Cerebellar nuclear complex (tissue), 1 donor: ENCODE results near the gene ZFC3H1.
A peak's percentile ranks its signal among the peaks of the same experiment; 100 is the strongest.

Source experiments
- DNase-seq, 2 experiments: peaks; one replicate each; lab custom pipeline; 2025; lab: John Stamatoyannopoulos, UW

The ZFC3H1 gene

GRCh38 chr12:71638499-71638898, 25.1 kb downstream of the ZFC3H1 start:
- no peak for DNase-seq

GRCh38 chr12:71636704-71637115, 26.9 kb downstream of the ZFC3H1 start:
- peak in 1 of 2 experiments; percentile 7 for DNase-seq

- no peak for DNase-seq
These were observed 36.1 kb downstream of the ZFC3H1 start for GRCh38 chr12:71627438-71628002.

GRCh38 chr12:71626768-71627167, 36.9 kb downstream of the ZFC3H1 start:
- DNase-seq: no peak

GRCh38 chr12:71626098-71626497, 37.5 kb downstream of the ZFC3H1 start:
- no peak for DNase-seq

- no peak for DNase-seq
These were observed 38.2 kb downstream of the ZFC3H1 start for GRCh38 chr12:71625476-71625875.

- no peak for DNase-seq
These were observed 41.7 kb downstream of the ZFC3H1 start for GRCh38 chr12:71621938-71622337.

GRCh38 chr12:71610031-71610795, 53.4 kb downstream of the ZFC3H1 start:
- DNase-seq: no peak

GRCh38 chr12:71607494-71608330, 55.9 kb downstream of the ZFC3H1 start:
- no peak for DNase-seq

GRCh38 chr12:71605039-71605438, 58.6 kb downstream of the ZFC3H1 start:
- no peak for DNase-seq

- no peak for DNase-seq
These were observed 60.7 kb downstream of the ZFC3H1 start for GRCh38 chr12:71602761-71603577.

GRCh38 chr12:71601546-71601945, 62.1 kb downstream of the ZFC3H1 start:
- DNase-seq: no peak

- no peak for DNase-seq
These were observed 64.4 kb downstream of the ZFC3H1 start for GRCh38 chr12:71599210-71599609.

GRCh38 chr12:71594214-71594948, 69.3 kb downstream of the ZFC3H1 start:
- no peak for DNase-seq

GRCh38 chr12:71592841-71593240, 70.8 kb downstream of the ZFC3H1 start:
- no peak for DNase-seq

GRCh38 chr12:71591601-71592000, 72.0 kb downstream of the ZFC3H1 start:
- DNase-seq: no peak

GRCh38 chr12:71589478-71589881, 74.2 kb downstream of the ZFC3H1 start:
- DNase-seq: no peak

- DNase-seq: no peak
These were observed 76.6 kb downstream of the ZFC3H1 start for GRCh38 chr12:71587012-71587411.

- no peak for DNase-seq
These were observed 78.4 kb downstream of the ZFC3H1 start for GRCh38 chr12:71585218-71585617.

- no peak for DNase-seq
These were observed 79.3 kb downstream of the ZFC3H1 start for GRCh38 chr12:71584356-71584755.

GRCh38 chr12:71582925-71583324, 80.7 kb downstream of the ZFC3H1 start:
- no peak for DNase-seq
